SK-N-SH (cell line): ENCODE results near the gene ADAMTSL5.

Experiments used
- CTCF ChIP-seq: fragments of 200-600 bp; sonication (generic); IDR thresholded peaks from 2 replicates; pipeline ENCODE4 v1.6.1; 2017; ENCODE audit warnings: antibody characterized with exemption, mild to moderate bottlenecking, moderate library complexity
- POLR2AphosphoS5 ChIP-seq: IDR thresholded peaks from 2 replicates; pipeline ENCODE4 v1.6.1; 2012; ENCODE audit warnings: low read depth, low read length

- no peak for TF ChIP-seq CTCF
- no peak for TF ChIP-seq POLR2AphosphoS5
Observed at GRCh38 chr19:1475751-1476437, 36.9 kb downstream of the ADAMTSL5 start.
